Fibroblast of gingiva (primary cell): ENCODE measurements around the gene ATF7IP2.
"Not testable (repeated sequence)": the region's sequence is repeated elsewhere in the genome, so short reads cannot be mapped to it uniquely, and the experiment has no call there.

ENCODE experiments used
- DNase-seq: peaks from one replicate; pipeline ENCODE4 v3.0.0-alpha.2; 2011; ENCODE audit warnings: low read depth

Gene ATF7IP2

DNA sequence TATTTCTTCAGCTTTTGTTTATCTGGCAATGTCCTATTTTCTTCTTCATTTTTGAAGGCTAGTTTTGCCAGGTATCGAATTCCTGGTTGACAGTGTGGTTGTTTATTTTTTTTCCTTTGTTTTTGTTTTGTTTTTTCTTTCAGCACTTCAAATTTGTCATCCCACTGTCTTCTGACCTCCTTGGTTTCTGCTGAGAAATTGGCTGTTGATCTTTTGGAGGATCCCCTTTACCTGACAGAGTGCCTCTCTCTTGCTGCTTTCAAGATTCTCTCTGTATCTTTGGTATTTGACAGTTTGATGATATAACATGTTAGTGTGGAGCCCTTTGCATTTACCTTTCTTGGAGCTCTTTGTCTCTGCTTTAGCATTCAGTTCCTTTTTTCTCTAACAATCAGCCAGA is 9.6 kb upstream of the ATF7IP2 start:
- no peak for DNase-seq

GRCh38 chr16:10383626-10384025 is 2.2 kb upstream of the ATF7IP2 start:
- DNase-seq: no peak

- DNase-seq: no peak
Measured at GRCh38 chr16:10386517-10387100, 748 bp downstream of the ATF7IP2 start.

GRCh38 chr16:10387188-10387617 is 1.3 kb downstream of the ATF7IP2 start:
- no peak for DNase-seq

DNA sequence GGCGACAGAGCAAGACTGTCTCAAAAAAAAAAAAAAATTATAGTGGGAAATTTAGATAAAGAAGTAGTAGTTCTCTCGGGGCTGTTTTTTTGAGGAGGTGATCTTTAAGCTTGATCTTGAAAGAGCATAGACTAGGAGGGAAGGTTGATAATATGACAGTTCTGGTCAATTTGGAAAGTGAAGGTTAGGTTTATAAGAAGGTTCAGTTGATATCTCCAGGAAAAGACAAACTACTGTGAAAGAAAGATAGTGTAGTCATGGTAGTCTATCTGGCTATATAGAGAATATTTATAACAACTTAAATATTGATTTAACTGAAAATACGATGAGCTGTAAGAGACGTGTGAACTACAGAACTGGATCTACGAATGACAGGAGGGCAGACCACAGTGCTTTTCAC is 3.1 kb downstream of the ATF7IP2 start:
- no peak for DNase-seq

DNA sequence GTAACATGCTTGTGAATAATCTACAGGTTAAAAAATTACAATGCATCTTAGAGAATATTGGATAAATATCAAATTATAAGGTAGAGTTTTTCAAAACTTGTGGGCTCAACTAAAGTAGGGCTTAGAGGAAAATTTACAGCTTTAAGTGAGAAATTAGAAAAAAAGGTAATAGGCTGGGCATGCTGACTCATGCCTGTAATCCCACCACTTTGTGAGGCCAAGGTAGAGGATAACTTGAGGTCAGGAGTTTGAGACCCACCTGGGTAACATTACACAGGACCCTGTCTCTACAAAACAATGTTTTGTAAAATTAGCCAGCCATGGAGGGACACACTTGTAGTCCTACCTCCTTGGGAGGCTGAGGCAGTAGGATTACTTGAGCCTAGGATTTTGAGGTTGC is 4.5 kb downstream of the ATF7IP2 start:
- DNase-seq: no peak

- DNase-seq: no peak
Measured at GRCh38 chr16:10390867-10391266, 5.0 kb downstream of the ATF7IP2 start.

GRCh38 chr16:10391339-10391738 is 5.5 kb downstream of the ATF7IP2 start:
- DNase-seq: no peak

DNA sequence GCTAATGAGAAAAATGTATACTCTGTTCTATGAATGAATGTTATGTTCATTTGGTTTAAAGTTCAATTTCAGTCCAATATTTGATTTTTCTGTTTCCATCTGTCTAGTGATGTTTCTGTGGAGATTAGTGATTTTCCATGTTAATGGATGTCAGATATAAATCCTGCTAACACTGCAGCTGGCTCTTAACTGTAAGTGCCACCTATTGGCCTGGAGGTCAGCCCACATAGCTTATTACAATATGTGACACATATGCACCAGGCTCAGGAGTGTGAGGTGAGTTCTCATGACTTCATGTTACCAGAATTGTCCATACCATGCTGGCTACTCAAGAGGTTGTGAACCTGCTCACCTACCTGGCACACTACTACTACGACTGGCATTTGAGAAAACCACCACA is 17.1 kb downstream of the ATF7IP2 start:
- DNase-seq: no peak

DNA sequence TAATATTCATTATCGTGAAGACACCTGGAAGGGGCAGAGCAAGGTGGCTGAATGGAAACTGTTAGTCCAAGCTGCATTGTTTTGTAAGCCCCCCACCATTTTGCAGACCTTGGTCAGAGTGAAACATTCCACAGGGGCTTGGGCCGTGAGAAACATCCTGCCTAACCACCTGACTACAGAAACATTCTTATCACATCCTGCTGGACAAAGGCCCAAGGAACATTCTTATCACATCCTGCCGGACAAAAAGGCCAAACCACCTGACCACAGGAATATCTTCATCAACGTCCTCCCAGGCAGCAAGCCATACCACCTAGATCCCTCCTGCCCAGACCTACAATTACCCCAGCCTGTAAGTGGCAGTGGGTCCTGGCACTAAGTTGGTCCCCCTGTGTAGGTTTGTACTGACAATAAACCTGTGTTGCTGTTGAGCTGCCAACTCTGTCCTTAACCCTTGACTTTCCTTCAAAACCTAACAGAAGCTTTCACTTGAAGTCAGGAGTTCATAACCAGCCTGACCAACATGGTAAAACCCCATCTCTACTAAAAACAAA is 19.6 kb downstream of the ATF7IP2 start:
- no peak for DNase-seq

DNA sequence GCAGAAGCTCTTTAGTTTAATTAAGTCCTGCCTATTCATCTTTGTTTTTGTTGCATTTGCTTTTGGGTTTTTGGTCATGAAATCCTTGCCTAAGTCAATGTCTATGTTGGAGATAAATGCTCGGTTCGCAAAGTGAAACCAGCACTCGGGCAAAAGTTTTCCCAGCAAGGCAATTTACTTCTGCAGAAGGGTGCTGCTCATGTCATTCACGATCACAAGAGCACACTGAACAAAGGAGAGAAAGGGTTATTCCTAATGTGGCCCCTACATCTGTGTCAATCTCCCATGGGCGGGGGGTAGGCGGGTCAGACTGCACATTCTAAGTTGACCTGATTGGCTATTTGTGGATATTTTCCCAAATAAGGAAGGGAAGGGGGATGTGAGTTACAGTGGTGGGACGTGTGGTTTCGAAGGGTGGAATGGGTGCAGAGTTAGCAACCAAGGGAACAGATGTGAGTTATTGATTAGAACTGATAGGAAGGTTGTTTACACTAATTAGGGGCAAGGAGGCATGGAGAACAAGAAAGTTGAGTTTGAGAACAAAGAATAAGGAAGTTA is 23.0 kb downstream of the ATF7IP2 start:
- DNase-seq: no peak

- DNase-seq: not testable (repeated sequence)
Measured at GRCh38 chr16:10409713-10410112, 23.9 kb downstream of the ATF7IP2 start.

DNA sequence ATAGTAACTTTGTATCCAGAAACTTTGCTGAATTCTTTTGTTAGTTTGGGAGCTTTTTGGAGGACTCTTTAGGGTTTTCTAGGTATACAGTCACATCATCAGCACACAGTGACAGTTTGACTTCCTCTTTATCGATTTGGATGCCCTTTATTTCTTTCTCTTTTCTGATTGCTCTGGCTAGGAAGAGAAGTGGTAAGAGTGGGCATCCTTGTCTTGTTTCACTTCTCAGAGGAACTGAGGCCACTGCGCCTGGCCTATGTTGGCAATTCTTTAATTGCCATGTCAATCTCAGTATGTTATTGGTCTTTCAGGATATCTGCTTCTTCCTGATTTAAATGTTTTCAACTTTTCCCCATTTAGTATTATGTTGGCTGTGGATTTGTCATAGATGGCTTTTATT is 24.6 kb downstream of the ATF7IP2 start:
- no peak for DNase-seq

- no peak for DNase-seq
Measured at GRCh38 chr16:10412935-10413601, 27.2 kb downstream of the ATF7IP2 start.

DNA sequence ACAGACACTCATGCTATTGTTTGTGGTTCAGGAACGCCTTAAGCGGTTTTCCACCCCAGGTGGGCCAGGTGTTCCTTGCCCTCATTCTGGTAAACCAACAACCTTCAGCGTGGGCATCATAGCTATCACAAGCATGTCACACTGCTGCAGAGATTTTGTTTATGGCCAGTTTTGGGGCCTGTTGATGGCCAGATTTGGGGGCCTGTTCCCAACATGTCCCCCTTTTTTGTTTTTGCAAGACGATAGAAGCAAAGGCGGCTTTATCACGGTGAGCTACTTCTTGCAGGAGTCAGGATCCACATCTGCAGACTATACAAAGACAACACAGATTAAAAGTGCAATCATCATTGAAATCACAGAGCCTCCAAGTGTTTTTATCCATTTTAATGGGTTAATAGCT is 32.3 kb downstream of the ATF7IP2 start:
- not testable (repeated sequence) for DNase-seq

DNA sequence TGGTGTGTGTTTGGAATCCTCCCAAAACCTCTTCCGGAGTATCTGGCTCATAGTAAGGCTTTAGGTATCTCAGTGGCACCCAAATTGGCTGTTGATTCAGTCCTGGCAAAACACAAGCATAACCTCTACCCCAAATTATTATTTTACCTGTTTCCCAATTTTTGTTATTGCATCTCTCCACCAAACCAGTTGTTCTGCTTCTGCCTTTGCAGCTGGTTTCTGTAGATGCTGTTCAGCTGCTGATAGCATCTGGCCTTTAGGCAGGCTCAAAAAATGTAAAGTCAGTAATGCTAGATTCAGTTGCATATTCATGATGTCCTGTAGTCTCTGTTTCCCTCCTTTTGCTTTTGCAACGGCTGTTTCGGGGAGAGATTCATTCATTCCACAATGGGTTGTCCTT is 33.8 kb downstream of the ATF7IP2 start:
- no peak for DNase-seq

DNA sequence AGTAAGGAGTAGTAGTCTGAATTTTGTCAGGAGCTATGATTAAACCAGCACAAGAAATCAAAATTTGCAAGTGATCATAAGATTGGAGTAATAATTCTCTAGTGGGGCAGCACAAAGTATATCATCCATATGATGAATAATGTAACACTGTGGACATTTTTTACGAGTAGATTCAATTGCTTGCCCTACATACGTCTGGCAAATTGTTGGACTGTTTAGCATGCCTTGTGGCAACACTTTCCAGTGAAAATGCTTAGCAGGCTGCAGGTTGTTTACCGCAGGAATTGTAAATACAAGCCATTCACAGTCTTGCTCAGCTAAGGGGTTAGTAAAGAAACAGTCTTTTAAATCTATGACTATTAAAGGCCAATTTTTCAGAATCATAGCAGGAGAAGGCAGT is 35.7 kb downstream of the ATF7IP2 start:
- DNase-seq: no peak

- no peak for DNase-seq
Measured at GRCh38 chr16:10428433-10429168, 42.7 kb downstream of the ATF7IP2 start.

GRCh38 chr16:10429299-10429969 is 43.6 kb downstream of the ATF7IP2 start:
- not testable (repeated sequence) for DNase-seq

GRCh38 chr16:10441726-10442125 is 55.9 kb downstream of the ATF7IP2 start:
- no peak for DNase-seq

DNA sequence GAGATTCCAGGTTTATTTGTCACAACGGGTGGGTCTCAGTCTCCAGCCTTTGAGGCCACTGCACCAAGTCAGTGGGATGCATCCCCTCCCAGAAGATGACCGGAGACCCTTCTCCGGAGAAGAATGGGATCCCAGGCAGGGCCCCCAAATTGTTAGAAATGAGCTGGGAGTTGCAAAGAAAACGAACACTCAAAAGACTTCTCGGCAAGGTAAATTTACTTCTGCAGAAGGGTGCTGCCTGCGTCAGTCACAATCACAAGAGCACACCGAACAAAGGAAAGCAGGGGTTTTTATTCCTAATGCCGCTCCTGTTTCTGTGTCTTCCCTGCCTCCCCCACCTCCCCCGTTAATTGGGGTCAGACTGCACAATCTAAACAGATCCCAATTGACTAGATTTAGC is 61.4 kb downstream of the ATF7IP2 start:
- no peak for DNase-seq
